Inflammatory macrophage (primary cell): ENCODE data around the gene SVIL.
A peak's percentile ranks its signal among the peaks of the same experiment; 100 is the strongest.

Experiments used
- DNase-seq, 2 donors: peaks; one replicate each; pipeline ENCODE4 v3.0.0-alpha.2; 2020 to 2022

Gene SVIL

DNA sequence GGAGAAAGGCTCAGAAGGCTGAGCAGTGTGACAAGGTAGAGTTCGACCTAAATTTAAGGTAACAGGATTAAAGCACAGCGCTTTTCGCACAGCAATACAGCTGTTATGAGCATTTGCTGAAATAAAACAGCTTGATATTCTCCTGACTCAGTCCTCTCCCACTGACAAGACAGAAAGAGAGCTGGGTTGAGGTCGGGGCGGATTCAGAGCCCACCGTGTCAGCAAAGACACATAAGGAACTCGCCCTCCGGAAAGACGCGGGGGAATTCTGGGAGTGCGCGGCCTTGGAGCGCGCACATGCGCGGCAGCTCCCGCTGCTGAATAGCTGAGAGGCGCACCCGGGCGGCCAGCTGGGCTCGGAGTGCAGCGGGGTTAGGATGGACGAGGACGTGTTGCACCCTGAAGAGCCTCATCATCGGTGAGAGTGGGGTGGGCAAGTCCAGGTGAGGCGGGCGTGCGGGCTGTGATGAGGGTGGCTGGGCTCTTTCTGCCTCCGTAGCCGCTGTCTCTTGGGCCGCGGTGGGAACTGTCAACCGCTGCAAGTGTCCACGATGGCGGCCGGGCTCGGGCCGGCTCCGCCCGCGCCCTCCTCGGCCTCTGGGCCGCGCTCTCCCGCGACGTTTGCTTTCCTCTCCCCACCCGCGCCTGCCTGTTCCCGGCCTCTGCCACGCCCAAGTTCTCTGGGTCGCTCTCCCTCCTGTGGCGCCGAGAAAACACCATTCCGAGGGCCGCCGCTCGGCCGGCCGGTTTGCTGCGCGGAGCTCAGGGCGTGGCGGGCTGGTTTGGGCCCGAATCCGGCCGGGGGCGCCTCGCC is 225.3 kb downstream of the SVIL start:
- peak; percentile 75 to 82 for DNase-seq

DNA sequence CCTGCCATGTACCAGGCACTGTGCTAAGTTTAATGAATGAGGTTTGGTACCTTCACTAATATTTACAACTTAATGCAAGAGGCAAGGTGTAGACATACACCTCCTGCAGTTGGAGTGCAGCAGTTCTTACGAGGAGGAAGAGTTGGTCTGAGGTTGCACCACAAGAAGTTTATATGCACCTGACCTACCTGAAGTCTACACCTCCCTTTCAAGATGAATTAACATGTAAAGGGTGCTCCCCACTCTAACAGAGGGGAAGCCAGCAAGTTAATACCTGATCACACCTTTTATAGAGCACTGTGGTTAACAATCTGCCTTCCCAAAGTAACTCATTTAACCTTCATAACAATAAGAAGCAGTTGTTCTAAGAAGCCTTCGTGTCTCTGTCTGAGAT is 225.9 kb downstream of the SVIL start:
- DNase-seq = no peak
